Mammary epithelial cell (primary cell): ENCODE data around the gene KDM4B.

Source experiments
- CTCF ChIP-seq, 2 donors: IDR thresholded peaks in 1 of 2; conservative IDR thresholded peaks in 1 of 2; 2 replicates each; pipeline ENCODE4 v1.5.1; 2011 to 2012; ENCODE audit warnings: inconsistent platforms in 2 of 2, low read length in 2 of 2, mild to moderate bottlenecking in 2 of 2, control low read depth in 1 of 2, low read depth in 1 of 2; ENCODE audit not compliant: insufficient read depth in 1 of 2; ENCODE audit errors: extremely low read depth in 1 of 2
- EZH2 ChIP-seq: IDR thresholded peaks from 2 replicates; pipeline ENCODE4 v1.6.1; 2012; ENCODE audit warnings: low read length, inconsistent platforms, borderline replicate concordance

- no peak for TF ChIP-seq CTCF (conservative IDR thresholded peaks at IDR 0.05 in 1 of 2, IDR thresholded peaks at IDR 0.05 in 1 of 2; ENCODE audit: extremely low read depth in 1 of 2, insufficient read depth in 1 of 2, low read depth in 1 of 2, low read length in 2 of 2)
- TF ChIP-seq EZH2 = no peak
Measured at GRCh38 chr19:5184930-5185329, 216.0 kb downstream of the KDM4B start.
